Endothelial cell of umbilical vein (primary cell): ENCODE results near the gene SLMAP.

Experiments
- CTCF ChIP-seq, 2 donors: IDR thresholded peaks; 1 replicate in 1 of 2; 2 replicates in 1 of 2; pipeline ENCODE4 v1.5.1; 2011; ENCODE audit warnings: low read length in 2 of 2, mild to moderate bottlenecking in 2 of 2, moderate library complexity in 2 of 2, control low read depth in 1 of 2, inconsistent platforms in 1 of 2, low read depth in 1 of 2; ENCODE audit not compliant: insufficient read depth in 1 of 2; ENCODE audit errors: extremely low read depth in 1 of 2
- JUN ChIP-seq: IDR thresholded peaks from 2 replicates; pipeline ENCODE4 v1.6.1; 2011; ENCODE audit warnings: borderline replicate concordance, low read depth; ENCODE audit not compliant: insufficient read length, insufficient read depth
- POLR2A ChIP-seq: IDR thresholded peaks from 2 replicates; pipeline ENCODE4 v1.6.1; 2012; ENCODE audit warnings: low read depth, mild to moderate bottlenecking, control low read depth, low read length
- POLR2AphosphoS5 ChIP-seq: IDR thresholded peaks from 2 replicates; pipeline ENCODE4 v1.6.1; 2012; ENCODE audit warnings: low read depth, mild to moderate bottlenecking, control low read depth, low read length, moderate library complexity; ENCODE audit not compliant: insufficient read depth

GRCh38 chr3:57825116-57825515, 69.0 kb downstream of the SLMAP start:
- TF ChIP-seq CTCF (IDR thresholded peaks at IDR 0.05; ENCODE audit: extremely low read depth in 1 of 2, insufficient read depth in 1 of 2, low read depth in 1 of 2, low read length in 2 of 2) (no peak), JUN (no peak), POLR2A (no peak), POLR2AphosphoS5 (no peak)
